ENCODE measurements around the gene TPBGL.

TPBGL gene

GRCh38 chr11:75196426-75196825 lies 44.1 kb upstream of the TPBGL start:
- no peak for FAIRE-seq
- TF ChIP-seq CTCF (IDR thresholded peaks at IDR 0.05; ENCODE audit: insufficient read depth, missing control alignments): no peak
- DNase-seq (ENCODE audit: insufficient read length, low spot score): no peak

GRCh38 chr11:75197512-75198277 lies 42.9 kb upstream of the TPBGL start:
- TF ChIP-seq CTCF (IDR thresholded peaks at IDR 0.05; ENCODE audit: insufficient read depth, missing control alignments): no peak
- FAIRE-seq (no peak), DNase-seq (ENCODE audit: insufficient read length, low spot score) (no peak)

- no peak for FAIRE-seq
- no peak for DNase-seq (ENCODE audit: insufficient read length, low spot score)
Observed at GRCh38 chr11:75198278-75198973, 42.1 kb upstream of the TPBGL start.

GRCh38 chr11:75199412-75199955 lies 41.1 kb upstream of the TPBGL start:
- FAIRE-seq (no peak), DNase-seq (ENCODE audit: insufficient read length, low spot score) (no peak)
- no peak for TF ChIP-seq CTCF (IDR thresholded peaks at IDR 0.05; ENCODE audit: insufficient read depth, missing control alignments)

More at GRCh38 chr11:75198278-75198973, 42.1 kb upstream of the TPBGL start:
- TF ChIP-seq CTCF (IDR thresholded peaks at IDR 0.05; ENCODE audit: insufficient read depth, missing control alignments): no peak

- no peak for TF ChIP-seq CTCF (IDR thresholded peaks at IDR 0.05; ENCODE audit: insufficient read depth, missing control alignments)
- FAIRE-seq: no peak
- DNase-seq (ENCODE audit: insufficient read length, low spot score): no peak
Observed at GRCh38 chr11:75200051-75200450, 40.5 kb upstream of the TPBGL start.

GRCh38 chr11:75200531-75200930 lies 40.0 kb upstream of the TPBGL start:
- TF ChIP-seq CTCF (IDR thresholded peaks at IDR 0.05; ENCODE audit: insufficient read depth, missing control alignments): no peak
- FAIRE-seq (no peak), DNase-seq (ENCODE audit: insufficient read length, low spot score) (no peak)

- TF ChIP-seq CTCF (IDR thresholded peaks at IDR 0.05; ENCODE audit: insufficient read depth, missing control alignments): no peak
- DNase-seq (ENCODE audit: insufficient read length, low spot score) (no peak), FAIRE-seq (no peak)
Observed at GRCh38 chr11:75201771-75202170, 38.8 kb upstream of the TPBGL start.

Data from D721Med (cell line).